Neural progenitor cell (in vitro differentiated cells): ENCODE measurements around the gene RGS6.

ENCODE experiments used
- EZH2 ChIP-seq: fragments of 200-600 bp; sonication (generic); IDR thresholded peaks from 2 replicates; pipeline ENCODE4 v1.6.1; 2017; ENCODE audit warnings: antibody characterized with exemption, mild to moderate bottlenecking, moderate library complexity
- TF ChIP-seq, protein P1 (sequence below): fragments of 200-600 bp; sonication (generic); IDR thresholded peaks from 2 replicates; pipeline ENCODE4 v1.5.1; 2017; ENCODE audit warnings: antibody characterized with exemption, mild to moderate bottlenecking

DNA sequence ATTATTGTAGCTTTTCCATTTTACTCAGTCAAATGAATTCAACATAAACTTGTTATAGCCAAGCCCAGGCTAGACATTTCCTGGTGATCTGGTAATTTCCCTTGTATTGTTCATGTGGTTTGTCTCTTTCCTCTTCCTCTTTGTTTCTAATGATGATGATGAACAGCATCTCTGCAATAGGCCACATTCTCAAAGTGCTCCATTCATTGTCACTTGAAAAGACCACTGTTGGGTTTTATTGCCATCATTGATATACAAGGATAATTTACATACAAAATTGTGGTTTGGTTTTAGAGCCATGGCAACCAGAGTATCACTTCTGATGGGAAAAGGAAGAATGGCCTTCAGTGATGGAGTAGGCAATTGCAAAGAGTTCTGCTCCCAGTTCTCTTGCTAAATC is 379.3 kb downstream of the RGS6 start:
- TF ChIP-seq, protein P1, sequence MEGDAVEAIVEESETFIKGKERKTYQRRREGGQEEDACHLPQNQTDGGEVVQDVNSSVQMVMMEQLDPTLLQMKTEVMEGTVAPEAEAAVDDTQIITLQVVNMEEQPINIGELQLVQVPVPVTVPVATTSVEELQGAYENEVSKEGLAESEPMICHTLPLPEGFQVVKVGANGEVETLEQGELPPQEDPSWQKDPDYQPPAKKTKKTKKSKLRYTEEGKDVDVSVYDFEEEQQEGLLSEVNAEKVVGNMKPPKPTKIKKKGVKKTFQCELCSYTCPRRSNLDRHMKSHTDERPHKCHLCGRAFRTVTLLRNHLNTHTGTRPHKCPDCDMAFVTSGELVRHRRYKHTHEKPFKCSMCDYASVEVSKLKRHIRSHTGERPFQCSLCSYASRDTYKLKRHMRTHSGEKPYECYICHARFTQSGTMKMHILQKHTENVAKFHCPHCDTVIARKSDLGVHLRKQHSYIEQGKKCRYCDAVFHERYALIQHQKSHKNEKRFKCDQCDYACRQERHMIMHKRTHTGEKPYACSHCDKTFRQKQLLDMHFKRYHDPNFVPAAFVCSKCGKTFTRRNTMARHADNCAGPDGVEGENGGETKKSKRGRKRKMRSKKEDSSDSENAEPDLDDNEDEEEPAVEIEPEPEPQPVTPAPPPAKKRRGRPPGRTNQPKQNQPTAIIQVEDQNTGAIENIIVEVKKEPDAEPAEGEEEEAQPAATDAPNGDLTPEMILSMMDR = no peak
- no peak for TF ChIP-seq EZH2
